Suprapubic skin (tissue), 4 donors: ENCODE measurements around the gene MANBA.

Experiments
- EP300 ChIP-seq: sonication (generic); formaldehyde crosslinking; IDR thresholded peaks from one replicate; pipeline ENCODE4 v1.6.1; 2017; ENCODE audit warnings: antibody characterized with exemption
- POLR2A ChIP-seq, 2 donors: fragments of 450-650 bp; IDR thresholded peaks; one replicate each; pipeline ENCODE4 v1.6.1; 2017; ENCODE audit warnings: antibody characterized with exemption in 2 of 2, mild to moderate bottlenecking in 2 of 2, moderate library complexity in 2 of 2
- POLR2AphosphoS5 ChIP-seq, 3 donors: sonication (generic); formaldehyde crosslinking; IDR thresholded peaks; one replicate each; pipeline ENCODE4 v1.6.1; 2017; ENCODE audit warnings: antibody characterized with exemption in 3 of 3
- TF ChIP-seq, protein P1 (sequence below), 2 donors: fragments of 200-600 bp in 1 of 2; fragments of 450-650 bp in 1 of 2; sonication (generic) in 1 of 2; IDR thresholded peaks; one replicate each; pipeline ENCODE4 v1.5.1; 2016 to 2019; ENCODE audit warnings: antibody characterized with exemption in 2 of 2, mild to moderate bottlenecking in 1 of 2, moderate library complexity in 1 of 2

DNA sequence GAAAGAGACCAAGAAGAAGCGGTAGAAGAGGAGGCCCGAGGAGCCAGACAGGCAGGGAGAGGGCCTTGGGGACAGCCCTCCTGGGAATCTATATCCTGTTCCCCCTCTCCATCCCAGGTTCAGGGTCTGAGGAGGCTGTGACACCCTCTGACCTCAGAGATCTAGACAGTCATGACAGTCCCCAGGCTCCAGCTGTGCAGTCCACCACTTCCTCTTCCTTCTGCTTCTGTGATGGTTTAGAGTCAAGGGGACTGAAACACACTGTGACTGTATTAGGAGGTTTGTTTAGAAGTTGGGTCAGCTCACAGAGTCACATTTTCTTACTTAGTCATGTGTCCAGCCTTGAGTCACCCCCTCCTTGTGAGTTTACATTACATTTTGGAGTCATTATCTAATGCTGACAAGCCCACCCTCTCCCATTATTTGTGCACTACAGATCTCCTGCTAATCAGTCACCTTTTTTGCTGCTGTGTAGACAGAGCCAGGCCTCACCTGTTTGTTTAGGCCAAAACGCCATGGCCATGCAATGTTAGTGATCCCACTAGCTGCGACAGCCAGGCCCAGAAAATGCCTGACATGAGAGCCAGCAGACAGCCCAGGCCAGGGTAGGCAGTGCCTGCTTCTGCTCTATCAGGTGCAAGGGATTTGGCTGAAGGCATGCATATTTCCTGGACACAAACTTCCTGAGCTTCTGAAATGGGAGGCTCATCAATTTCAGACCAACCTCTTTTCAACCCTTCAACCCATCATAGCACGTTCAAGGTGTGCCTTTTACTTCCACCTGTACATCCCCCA, 26.0 kb downstream of the MANBA start:
- no peak for TF ChIP-seq EP300
- TF ChIP-seq, protein P1, sequence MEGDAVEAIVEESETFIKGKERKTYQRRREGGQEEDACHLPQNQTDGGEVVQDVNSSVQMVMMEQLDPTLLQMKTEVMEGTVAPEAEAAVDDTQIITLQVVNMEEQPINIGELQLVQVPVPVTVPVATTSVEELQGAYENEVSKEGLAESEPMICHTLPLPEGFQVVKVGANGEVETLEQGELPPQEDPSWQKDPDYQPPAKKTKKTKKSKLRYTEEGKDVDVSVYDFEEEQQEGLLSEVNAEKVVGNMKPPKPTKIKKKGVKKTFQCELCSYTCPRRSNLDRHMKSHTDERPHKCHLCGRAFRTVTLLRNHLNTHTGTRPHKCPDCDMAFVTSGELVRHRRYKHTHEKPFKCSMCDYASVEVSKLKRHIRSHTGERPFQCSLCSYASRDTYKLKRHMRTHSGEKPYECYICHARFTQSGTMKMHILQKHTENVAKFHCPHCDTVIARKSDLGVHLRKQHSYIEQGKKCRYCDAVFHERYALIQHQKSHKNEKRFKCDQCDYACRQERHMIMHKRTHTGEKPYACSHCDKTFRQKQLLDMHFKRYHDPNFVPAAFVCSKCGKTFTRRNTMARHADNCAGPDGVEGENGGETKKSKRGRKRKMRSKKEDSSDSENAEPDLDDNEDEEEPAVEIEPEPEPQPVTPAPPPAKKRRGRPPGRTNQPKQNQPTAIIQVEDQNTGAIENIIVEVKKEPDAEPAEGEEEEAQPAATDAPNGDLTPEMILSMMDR (IDR thresholded peaks at IDR 0.05), result no peak
- no peak for TF ChIP-seq POLR2AphosphoS5 (IDR thresholded peaks at IDR 0.05)
- TF ChIP-seq POLR2A (IDR thresholded peaks at IDR 0.05), result no peak
